Measurements from ENCODE around the gene FBXL13.

FBXL13 gene

DNA sequence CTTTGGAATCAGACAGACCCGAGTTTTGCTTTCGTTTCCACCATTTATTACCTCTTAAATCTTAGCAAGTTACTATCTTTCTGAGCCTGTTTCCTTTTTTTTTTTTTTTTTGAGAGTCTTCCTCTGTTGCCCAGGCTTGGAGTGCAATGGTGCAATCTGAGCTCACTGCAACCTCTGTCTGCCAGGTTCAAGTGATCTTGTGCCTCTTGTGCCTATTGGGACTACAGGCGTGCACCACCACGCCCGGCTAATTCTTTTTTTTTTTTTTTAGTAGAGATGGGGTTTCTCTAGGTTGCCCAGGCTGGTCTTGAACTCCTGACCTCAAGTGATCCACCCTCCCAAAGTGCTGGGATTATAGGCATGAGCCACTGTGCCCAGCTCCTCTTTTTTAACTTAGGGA is 241.3 kb downstream of the FBXL13 start:
- Histone ChIP-seq H3K79me2 (ENCODE audit: insufficient read depth, low read depth) (no peaks in the 10 kb centered on the region), H3K27me3 (ENCODE audit: insufficient read depth, low read depth) (no peaks in the 10 kb centered on the region), H3K9ac (no peak overlapping the region), H3K4me3 (IDR thresholded peaks at IDR 0.05; ENCODE audit: insufficient read depth, low read depth, low read length) (no peak overlapping the region), H3K4me2 (peak overlapping the region; percentile 7; the same call in 1 of the 2 replicates), H3K4me1 (ENCODE audit: low read depth, poor library complexity, severe bottlenecking) (peaks cover 59% of the 10 kb centered on the region), H3K27ac (no peak overlapping the region), H3K36me3 (ENCODE audit: insufficient read depth) (no peaks in the 10 kb centered on the region), H4K20me1 (ENCODE audit: insufficient read depth) (no peaks in the 10 kb centered on the region), H2AFZ (ENCODE audit: low read depth) (no peak overlapping the region)
- TF ChIP-seq, protein P1, sequence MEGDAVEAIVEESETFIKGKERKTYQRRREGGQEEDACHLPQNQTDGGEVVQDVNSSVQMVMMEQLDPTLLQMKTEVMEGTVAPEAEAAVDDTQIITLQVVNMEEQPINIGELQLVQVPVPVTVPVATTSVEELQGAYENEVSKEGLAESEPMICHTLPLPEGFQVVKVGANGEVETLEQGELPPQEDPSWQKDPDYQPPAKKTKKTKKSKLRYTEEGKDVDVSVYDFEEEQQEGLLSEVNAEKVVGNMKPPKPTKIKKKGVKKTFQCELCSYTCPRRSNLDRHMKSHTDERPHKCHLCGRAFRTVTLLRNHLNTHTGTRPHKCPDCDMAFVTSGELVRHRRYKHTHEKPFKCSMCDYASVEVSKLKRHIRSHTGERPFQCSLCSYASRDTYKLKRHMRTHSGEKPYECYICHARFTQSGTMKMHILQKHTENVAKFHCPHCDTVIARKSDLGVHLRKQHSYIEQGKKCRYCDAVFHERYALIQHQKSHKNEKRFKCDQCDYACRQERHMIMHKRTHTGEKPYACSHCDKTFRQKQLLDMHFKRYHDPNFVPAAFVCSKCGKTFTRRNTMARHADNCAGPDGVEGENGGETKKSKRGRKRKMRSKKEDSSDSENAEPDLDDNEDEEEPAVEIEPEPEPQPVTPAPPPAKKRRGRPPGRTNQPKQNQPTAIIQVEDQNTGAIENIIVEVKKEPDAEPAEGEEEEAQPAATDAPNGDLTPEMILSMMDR (conservative IDR thresholded peaks at IDR 0.05; ENCODE audit: low read depth, low read length), result no peak

DNA sequence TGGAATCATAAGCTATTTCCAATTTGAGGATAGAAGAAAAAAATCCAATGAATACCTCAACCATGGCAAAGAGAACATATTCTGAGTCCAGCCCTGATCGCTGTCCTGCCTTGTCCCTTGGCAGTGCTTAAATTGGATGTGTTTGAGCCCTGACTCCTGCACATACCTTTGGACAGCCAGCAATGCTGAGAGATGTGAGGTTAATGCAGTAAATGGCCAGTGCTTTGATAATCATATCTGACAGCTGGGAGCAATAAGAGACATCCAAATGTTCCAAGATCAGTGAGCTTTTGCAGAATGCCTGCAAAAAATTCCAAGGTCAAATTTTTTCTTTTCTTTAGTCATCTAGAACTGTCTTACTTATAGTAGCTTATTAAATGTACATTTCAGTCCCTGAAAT is 241.9 kb downstream of the FBXL13 start:
- no peak overlapping the region for H3K4me2 ChIP-seq
- no peaks in the 10 kb centered on the region for H3K36me3 ChIP-seq (ENCODE audit: insufficient read depth)

DNA sequence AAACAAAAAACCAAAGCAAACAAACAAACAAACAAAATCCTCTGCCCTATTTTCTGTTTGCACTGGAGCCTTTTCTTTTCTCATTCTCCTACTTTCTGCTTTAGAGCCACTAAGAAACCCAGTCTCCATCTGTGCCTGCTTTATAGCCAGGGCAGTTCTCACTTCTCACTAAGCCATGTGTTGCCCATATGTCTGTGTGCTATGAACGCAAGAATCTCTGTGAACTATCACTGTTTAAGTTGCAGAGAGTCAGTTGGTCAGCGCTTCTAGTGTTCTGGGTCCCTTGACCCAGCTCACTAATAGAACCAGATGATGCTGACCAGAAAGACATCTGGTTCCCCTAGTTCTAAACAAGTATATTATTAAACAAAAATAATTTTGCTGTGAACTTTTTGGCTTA is 244.4 kb downstream of the FBXL13 start:
- Histone ChIP-seq H2AFZ (ENCODE audit: low read depth) (no peak overlapping the region), H3K79me2 (ENCODE audit: insufficient read depth, low read depth) (no peaks in the 10 kb centered on the region), H3K36me3 (ENCODE audit: insufficient read depth) (no peaks in the 10 kb centered on the region), H3K27me3 (ENCODE audit: insufficient read depth, low read depth) (no peaks in the 10 kb centered on the region), H4K20me1 (ENCODE audit: insufficient read depth) (no peaks in the 10 kb centered on the region), H3K27ac (no peak overlapping the region), H3K4me2 (no peak overlapping the region), H3K4me3 (IDR thresholded peaks at IDR 0.05; ENCODE audit: insufficient read depth, low read depth, low read length) (no peak overlapping the region), H3K4me1 (ENCODE audit: low read depth, poor library complexity, severe bottlenecking) (peaks cover 29% of the 10 kb centered on the region), H3K9ac (no peak overlapping the region)
- TF ChIP-seq, protein P1 (conservative IDR thresholded peaks at IDR 0.05; ENCODE audit: low read depth, low read length), result no peak

More for the DNA sequence above, 241.9 kb downstream of the FBXL13 start:
- TF ChIP-seq, protein P1 (conservative IDR thresholded peaks at IDR 0.05; ENCODE audit: low read depth, low read length), result no peak
- H3K4me1 ChIP-seq (ENCODE audit: low read depth, poor library complexity, severe bottlenecking), result peaks cover 53% of the 10 kb centered on the region
- no peaks in the 10 kb centered on the region for H3K79me2 ChIP-seq (ENCODE audit: insufficient read depth, low read depth)
- no peak overlapping the region for H3K4me3 ChIP-seq (IDR thresholded peaks at IDR 0.05; ENCODE audit: insufficient read depth, low read depth, low read length)
- H3K9ac ChIP-seq, result no peak overlapping the region
- H4K20me1 ChIP-seq (ENCODE audit: insufficient read depth), result no peaks in the 10 kb centered on the region
- H3K27ac ChIP-seq, result no peak overlapping the region
- no peak overlapping the region for H2AFZ ChIP-seq (ENCODE audit: low read depth)
- H3K27me3 ChIP-seq (ENCODE audit: insufficient read depth, low read depth), result no peaks in the 10 kb centered on the region

DNA sequence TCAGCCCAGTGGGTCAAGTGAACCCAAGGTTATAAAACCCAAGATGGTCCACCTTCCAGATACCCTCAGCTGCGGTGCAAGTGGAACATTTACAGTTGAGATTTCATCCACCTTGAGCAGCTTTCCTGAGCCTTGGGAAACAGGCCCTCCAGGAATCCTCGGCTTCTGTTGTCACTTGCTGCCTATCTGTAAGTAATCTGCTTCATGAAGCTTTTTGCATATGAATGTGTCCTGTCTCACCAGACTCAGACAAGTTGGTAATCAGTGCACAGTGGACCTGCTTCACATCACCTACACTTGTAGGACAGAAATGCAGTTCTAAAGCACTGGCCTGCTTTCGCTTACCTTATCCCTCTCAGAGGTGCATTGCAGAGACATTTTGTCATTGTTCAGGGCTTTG is 245.5 kb downstream of the FBXL13 start:
- Histone ChIP-seq H3K79me2 (ENCODE audit: insufficient read depth, low read depth) (no peaks in the 10 kb centered on the region), H3K4me1 (ENCODE audit: low read depth, poor library complexity, severe bottlenecking) (peaks cover 18% of the 10 kb centered on the region), H4K20me1 (ENCODE audit: insufficient read depth) (no peaks in the 10 kb centered on the region), H3K27me3 (ENCODE audit: insufficient read depth, low read depth) (no peaks in the 10 kb centered on the region), H2AFZ (ENCODE audit: low read depth) (no peak overlapping the region), H3K9ac (no peak overlapping the region), H3K36me3 (ENCODE audit: insufficient read depth) (no peaks in the 10 kb centered on the region), H3K4me2 (no peak overlapping the region), H3K4me3 (IDR thresholded peaks at IDR 0.05; ENCODE audit: insufficient read depth, low read depth, low read length) (no peak overlapping the region), H3K27ac (no peak overlapping the region)
- TF ChIP-seq, protein P1 (conservative IDR thresholded peaks at IDR 0.05; ENCODE audit: low read depth, low read length), result no peak
